Measurements from ENCODE around the gene TMEM125.

- no peak for TF ChIP-seq CTCF (IDR thresholded peaks at IDR 0.05; ENCODE audit: low read depth, low read length, poor library complexity, severe bottlenecking)
- no peak for TF ChIP-seq EZH2phosphoT487 (IDR thresholded peaks at IDR 0.05; ENCODE audit: borderline replicate concordance, low read length)
Observed at GRCh38 chr1:43253876-43254275, 15.9 kb upstream of the TMEM125 start.
